GM12874 (cell line): ENCODE data around the gene PGAP6.

Experiments
- CTCF ChIP-seq: IDR thresholded peaks from 2 replicates; pipeline ENCODE4 v1.5.1; 2011; ENCODE audit warnings: low read depth, mild to moderate bottlenecking, control low read depth, low read length, moderate library complexity; ENCODE audit not compliant: insufficient read depth

The PGAP6 gene

DNA sequence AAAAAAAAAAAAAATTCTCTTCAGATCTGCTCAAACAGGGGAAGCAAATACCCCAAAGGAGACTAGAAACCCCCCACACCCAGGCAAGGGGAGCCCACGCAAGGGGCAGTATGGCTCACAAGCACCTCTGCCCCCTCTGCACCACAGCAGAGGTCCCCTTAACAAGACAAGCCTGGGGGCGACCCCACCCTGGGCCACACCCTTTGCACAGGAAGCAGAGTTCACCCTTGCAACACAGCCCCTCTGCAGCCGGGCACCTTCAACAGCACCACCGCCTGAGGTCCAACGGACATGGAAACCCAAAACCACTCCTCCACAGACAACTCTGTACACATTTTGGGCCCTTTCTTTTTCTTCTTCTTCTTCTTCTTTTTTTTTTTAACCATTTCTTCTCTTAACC lies 42.1 kb downstream of the PGAP6 start:
- TF ChIP-seq CTCF: no peak

DNA sequence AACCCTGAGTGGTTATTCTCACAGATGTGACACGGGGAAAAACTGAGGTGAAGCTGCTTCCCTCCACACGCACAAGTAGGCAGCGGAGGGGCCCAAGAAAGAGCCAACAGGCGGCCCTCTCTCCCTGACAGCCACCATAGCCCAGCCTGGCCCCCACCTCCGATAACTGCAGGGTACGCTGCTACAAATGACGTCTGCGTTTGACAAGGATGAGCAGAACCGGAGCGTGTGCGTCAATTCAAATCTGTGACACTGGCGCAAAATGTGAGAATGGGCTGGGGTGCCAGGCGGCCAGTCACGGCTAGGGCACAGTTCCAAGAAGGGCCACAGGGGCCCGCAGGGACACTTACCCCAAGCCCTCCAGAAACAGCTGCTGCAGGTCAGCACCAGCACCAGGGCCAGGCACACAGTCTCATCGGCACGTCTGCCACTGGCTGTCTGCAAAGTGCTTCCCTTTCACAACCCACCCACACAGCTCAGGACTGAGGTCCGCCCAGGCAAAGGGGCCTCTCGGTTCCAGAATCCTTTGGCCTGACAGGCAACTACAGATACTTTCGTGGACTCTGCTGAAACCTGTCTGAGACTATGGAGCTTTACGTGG lies 43.7 kb downstream of the PGAP6 start:
- no peak for TF ChIP-seq CTCF

DNA sequence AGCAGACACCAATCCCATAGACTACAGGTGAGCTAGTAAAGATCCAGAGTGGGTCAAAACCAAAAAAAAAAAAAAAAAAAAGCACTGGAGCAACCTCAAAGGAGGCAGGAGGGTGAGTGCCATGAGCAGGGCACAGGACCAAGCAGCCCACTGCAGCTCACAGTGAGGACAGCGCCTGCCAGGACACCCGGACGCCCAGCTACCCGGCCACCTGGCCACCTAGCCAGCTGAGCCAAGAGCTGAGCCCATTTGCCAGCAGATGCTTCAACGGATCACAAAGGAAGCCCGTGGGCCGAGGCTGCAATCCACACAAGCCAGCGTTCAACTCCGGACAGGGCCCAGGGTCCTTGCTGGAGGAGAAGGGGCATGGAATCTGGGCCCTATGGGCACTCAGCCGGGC lies 44.3 kb downstream of the PGAP6 start:
- TF ChIP-seq CTCF: no peak

DNA sequence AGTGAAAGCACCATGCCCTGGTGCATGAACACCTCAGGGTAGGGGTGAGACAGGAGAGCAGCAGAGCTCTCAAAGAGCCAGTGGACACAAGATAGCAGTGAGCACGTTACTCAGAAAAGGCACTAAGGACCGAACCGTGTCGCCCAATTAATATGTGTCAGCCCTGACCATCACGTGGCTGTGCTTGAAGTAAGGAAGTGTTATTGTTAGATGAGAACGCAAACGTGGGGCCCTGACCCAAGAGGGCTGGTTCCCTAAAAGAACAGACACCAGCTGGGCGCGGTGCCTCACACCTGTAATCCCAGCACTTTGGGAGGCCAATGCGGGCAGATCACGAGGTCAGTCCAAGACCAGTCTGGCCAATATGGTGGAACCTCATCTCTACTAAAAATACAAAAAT lies 45.5 kb downstream of the PGAP6 start:
- TF ChIP-seq CTCF: no peak

DNA sequence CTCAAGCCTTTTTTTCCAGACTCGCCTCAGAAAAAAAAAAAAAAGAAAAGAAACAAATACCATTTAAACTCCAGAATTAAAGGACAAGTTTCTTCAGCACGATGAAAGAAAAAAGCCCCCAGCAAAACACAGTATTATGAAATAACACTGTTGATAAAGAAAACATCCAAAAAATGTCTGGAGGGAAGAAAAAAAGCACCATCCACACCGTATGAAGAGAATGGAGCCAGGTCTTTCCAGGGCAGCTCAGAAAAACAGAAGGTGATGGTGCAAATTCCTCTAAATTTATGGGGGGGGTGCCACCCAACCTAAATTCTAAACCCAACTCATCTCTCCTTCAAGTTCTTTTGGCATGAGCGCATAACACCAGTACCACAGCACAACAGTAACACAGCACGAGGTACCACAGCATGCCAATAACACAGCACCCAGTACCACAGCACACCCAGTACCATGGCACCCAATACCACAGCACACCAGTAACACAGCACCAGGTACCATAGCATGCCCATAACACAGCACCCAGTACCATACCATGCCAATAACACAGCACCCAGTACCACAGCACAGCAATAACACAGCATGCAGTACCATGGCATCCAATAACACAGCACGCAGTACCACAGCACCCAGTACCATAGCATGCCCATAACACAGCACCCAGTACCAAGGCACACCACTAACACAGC lies 48.2 kb downstream of the PGAP6 start:
- no peak for TF ChIP-seq CTCF

DNA sequence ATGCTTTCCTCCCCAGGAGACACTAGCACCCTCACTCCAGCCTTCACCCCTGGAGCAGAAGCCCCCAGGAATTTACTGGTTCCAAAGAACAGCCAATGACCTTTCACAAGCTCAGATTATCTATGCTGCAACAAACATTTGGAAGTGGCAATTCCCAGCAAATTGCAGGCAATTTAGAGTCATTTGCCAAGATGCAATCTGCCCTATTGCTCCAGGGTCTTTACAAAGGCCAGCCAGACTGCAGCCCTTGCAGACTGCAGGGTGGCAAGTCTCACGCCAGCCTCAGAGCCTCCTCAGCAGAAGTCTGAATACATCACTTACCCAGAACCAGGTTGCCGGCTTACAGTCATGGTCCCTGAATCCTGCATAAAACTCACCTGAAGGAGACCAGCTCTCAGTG lies 51.0 kb downstream of the PGAP6 start:
- no peak for TF ChIP-seq CTCF

DNA sequence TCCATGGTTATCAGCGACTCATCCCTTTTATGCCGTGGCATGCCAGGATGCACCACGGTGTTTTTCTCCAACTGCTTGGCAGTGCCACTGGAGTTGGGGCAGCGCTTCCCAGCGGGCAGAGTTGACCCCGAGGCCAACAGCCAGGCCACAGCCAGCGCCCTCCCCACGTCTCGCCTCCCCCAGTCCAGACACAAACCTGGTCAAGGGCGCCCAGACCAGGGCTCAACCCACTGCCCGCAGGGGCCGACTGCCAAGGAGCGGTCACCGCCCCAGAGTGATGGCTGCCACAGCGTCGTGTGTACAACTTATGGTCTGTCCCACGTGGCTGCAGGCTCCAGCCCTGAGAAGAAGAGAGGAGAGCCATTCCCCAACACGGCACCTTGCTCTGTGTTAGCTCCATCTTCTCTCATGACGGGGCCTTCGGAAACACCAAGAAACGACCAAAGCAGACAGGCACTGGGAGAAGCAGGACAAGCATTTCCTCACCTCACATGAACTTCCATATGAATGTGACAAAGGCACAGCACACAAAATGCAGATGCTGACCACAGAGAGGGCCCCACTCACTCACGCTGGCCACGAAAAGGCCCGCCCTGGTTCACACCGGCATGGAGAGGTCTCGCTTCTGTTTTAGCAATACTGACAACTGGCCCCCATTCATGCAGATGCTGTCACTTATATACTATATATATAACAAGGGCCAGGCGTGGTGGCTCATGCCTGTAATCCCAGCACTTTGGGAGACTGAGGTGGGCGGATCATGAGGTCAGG lies 56.2 kb downstream of the PGAP6 start:
- no peak for TF ChIP-seq CTCF
